ENCODE measurements around the gene CAVIN4. TPM values are rescaled to one million over a fixed set of nuclear protein-coding genes. Genes with fewer than 3 reads are reported as not detected.

Gene CAVIN4
- total RNA-seq, 1 experiment from 2014 or later, result 7.1 TPM

GRCh38 chr9:100549048-100549447 is 28.8 kb upstream of the CAVIN4 start (continued):
- no peak for TF ChIP-seq ZNF281 (CRISPR knock-in tag; IDR thresholded peaks at IDR 0.05)
- TF ChIP-seq CDX4 (CRISPR knock-in tag; IDR thresholded peaks at IDR 0.05; ENCODE audit: borderline replicate concordance), result no peak
- no peak for TF ChIP-seq ZBTB43 (CRISPR knock-in tag; IDR thresholded peaks at IDR 0.05)

GRCh38 chr9:100554935-100555401 is 22.9 kb upstream of the CAVIN4 start:
- no peaks in the 10 kb centered on the region for H3K27me3 Mint-ChIP-seq (ENCODE audit: low read depth)
- H3K9me3 Mint-ChIP-seq, result no peaks in the 10 kb centered on the region
- no peak overlapping the region for H3K4me3 Mint-ChIP-seq
- TF ChIP-seq CTCF (IDR thresholded peaks at IDR 0.05), result no peak
- TF ChIP-seq ZNF512 (CRISPR knock-in tag; IDR thresholded peaks at IDR 0.05; ENCODE audit: borderline replicate concordance), result no peak
- no peaks in the 10 kb centered on the region for H3K4me1 Mint-ChIP-seq
- CTCF ChIA-PET, result no interaction called here
- POLR2A ChIA-PET, result no interaction called here
- H3K27ac Mint-ChIP-seq, result no peak overlapping the region
- ATAC-seq (no peak), DNase-seq (ENCODE audit: low spot score) (no peak)
- H3K36me3 Mint-ChIP-seq, result peaks cover 19% of the 10 kb centered on the region

- CTCF ChIA-PET, result no interaction called here
Measured at GRCh38 chr9:100555471-100555870, 22.4 kb upstream of the CAVIN4 start.

GRCh38 chr9:100557053-100557452 is 20.8 kb upstream of the CAVIN4 start:
- POLR2A ChIA-PET, result no interaction called here
- Mint-ChIP-seq H3K27ac (no peak overlapping the region), H3K9me3 (no peaks in the 10 kb centered on the region), H3K4me3 (no peak overlapping the region), H3K27me3 (ENCODE audit: low read depth) (no peaks in the 10 kb centered on the region), H3K4me1 (no peaks in the 10 kb centered on the region), H3K36me3 (peaks cover 15% of the 10 kb centered on the region)
- CTCF ChIA-PET, result no interaction called here
- DNase-seq (ENCODE audit: low spot score), result no peak
- ATAC-seq, result no peak
- TF ChIP-seq ZNF219 (CRISPR knock-in tag; IDR thresholded peaks at IDR 0.05; ENCODE audit: borderline replicate concordance) (no peak), KAT7 (CRISPR knock-in tag; IDR thresholded peaks at IDR 0.05; ENCODE audit: borderline replicate concordance) (no peak), CREM (CRISPR knock-in tag; IDR thresholded peaks at IDR 0.05) (no peak), MXD4 (CRISPR knock-in tag; IDR thresholded peaks at IDR 0.05; ENCODE audit: borderline replicate concordance) (no peak), FOXJ3 (CRISPR knock-in tag; IDR thresholded peaks at IDR 0.05; ENCODE audit: borderline replicate concordance) (no peak), ZNF416 (CRISPR knock-in tag; IDR thresholded peaks at IDR 0.05) (no peak), ELF4 (CRISPR knock-in tag; IDR thresholded peaks at IDR 0.05; ENCODE audit: low read depth) (no peak), ZBTB43 (CRISPR knock-in tag; IDR thresholded peaks at IDR 0.05) (no peak), HMGA2 (CRISPR knock-in tag; IDR thresholded peaks at IDR 0.05) (no peak), FOXK1 (CRISPR knock-in tag; IDR thresholded peaks at IDR 0.05) (no peak), ZSCAN18 (CRISPR knock-in tag; IDR thresholded peaks at IDR 0.05) (no peak)

More at GRCh38 chr9:100555471-100555870, 22.4 kb upstream of the CAVIN4 start:
- no peaks in the 10 kb centered on the region for H3K27me3 Mint-ChIP-seq (ENCODE audit: low read depth)
- H3K4me1 Mint-ChIP-seq, result no peaks in the 10 kb centered on the region
- no peak overlapping the region for H3K27ac Mint-ChIP-seq
- no peaks in the 10 kb centered on the region for H3K9me3 Mint-ChIP-seq
- DNase-seq (ENCODE audit: low spot score) (no peak), ATAC-seq (no peak)
- no peak overlapping the region for H3K4me3 Mint-ChIP-seq
- POLR2A ChIA-PET, result no interaction called here
- no peak for TF ChIP-seq GRHL2 (CRISPR knock-in tag; IDR thresholded peaks at IDR 0.05; ENCODE audit: insufficient replicate concordance, severe bottlenecking)
- TF ChIP-seq TP53 (CRISPR knock-in tag; IDR thresholded peaks at IDR 0.05), result no peak
- TF ChIP-seq USF2 (CRISPR knock-in tag; IDR thresholded peaks at IDR 0.05), result no peak
- peaks cover 14% of the 10 kb centered on the region for H3K36me3 Mint-ChIP-seq
